ENCODE measurements around the gene USP3.

USP3 gene

DNA sequence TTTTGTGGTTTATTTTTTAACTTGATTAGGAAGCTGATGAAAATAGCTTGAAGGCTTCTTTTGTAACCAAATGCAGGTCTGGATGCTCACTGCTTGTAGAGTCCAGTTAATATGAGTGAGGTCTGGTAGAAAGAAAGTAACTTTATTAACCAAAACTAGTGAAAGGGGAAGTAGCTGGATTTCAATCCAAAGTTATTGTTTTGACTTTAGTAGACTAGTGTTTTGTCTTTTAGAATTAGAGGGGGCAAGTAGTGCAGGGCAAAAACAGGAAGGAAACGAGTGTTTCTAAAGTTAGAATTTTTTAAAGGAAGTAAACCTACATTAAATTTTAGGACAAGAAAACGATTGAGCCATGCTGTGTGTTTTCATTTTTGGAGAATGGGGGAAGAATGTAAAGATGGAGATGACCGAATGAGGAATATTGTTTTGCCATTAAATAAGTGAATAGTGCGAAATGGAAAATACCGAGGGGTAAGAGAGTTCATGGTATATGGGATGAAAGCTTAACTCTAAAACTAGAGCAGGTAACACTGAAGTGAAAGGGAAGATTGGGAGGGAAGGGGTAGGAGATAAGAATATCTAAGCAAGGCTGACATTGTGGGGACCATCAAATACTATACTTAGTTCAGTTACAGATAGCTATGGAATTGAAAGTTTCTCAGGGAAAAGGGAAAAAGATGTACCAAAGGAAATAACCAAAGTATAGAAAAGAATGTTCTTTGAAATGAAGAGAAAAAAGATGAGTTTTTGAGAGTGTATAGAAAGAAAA is 40.0 kb downstream of the USP3 start:
- no peak for DNase-seq (ENCODE audit: low read depth)

DNA sequence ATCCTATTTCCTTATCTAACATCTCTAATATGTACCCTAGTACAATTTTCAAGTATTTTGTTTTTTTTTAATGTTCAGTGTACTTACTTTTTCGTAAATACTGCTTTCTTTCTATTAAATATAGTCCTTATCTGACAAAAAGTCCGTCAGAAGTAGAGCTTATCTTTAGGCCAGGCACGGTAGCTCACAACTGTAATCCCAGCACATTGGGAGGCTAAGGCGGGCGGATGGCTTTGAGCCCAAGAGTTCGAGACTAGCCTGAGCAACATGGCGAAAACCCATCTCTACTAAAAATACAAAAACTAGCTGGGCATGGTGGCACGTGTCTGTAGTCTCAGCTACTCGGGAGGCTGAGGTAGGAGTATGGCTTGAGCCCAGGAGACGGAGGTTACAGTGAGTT is 41.1 kb downstream of the USP3 start:
- no peak for DNase-seq (ENCODE audit: low read depth)

DNA sequence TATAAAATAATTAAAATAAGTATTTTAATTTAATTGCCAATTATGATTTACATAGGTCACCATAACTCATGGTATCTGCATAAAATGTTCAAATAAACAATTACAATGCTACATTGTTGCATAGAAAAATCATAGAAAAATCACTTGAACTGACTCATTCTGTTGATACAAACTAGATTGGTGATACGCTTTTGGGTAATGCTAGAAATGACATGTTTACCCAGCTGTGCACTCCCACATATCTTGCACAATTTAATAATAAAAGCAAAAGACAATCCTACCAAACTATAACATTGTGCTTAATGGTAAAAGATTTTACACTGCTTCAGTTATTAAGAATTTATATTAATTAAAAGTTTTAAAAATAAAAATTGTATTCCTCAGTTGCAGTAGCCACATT is 47.0 kb downstream of the USP3 start:
- DNase-seq (ENCODE audit: low read depth), result no peak

DNA sequence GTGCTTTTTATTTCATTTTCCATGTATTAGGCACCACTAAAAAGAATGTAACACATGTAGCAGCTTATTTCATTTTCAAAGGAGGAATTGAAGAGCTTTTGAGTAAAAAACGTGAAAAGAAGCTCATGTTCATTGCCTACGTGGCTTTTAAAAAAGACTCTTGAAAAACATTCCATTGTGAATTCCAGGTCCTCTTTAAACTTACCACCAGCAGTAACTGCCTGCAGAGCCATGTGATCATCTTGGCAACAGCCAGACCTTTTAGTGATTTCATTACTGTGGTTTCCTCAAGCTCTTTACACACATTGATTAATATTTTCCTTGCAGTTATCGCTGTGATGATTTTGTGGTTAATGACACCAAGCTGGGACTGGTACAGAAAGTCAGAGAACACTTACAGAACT is 49.0 kb downstream of the USP3 start:
- DNase-seq (ENCODE audit: low read depth), result no peak

DNA sequence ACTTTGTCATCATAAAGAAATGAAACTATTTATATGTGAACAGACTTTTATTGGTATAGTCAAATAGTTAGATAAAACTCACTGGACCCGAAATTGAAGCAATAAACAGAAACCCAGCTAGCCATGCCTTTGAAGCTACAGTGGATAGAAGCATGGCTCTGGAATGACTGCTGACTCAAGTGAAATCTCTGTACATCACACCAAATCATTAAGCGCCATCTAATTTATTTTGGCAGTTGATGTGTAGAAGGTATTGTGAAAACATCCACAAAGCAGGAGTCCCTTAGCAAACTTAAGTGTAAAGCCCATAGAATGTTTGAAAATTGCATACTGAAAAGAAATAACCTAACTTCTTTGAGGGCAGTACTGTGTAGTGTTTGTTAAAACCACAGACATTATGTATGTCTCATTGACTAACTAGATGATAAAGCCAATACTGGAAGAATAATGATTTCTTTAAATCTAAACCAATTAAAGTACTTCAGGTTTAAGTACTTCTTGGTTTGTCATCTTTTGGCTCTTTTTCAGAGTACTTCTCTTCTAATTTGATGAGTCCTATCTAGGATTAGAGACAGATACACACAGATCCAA is 50.0 kb downstream of the USP3 start:
- DNase-seq (ENCODE audit: low read depth), result no peak

DNA sequence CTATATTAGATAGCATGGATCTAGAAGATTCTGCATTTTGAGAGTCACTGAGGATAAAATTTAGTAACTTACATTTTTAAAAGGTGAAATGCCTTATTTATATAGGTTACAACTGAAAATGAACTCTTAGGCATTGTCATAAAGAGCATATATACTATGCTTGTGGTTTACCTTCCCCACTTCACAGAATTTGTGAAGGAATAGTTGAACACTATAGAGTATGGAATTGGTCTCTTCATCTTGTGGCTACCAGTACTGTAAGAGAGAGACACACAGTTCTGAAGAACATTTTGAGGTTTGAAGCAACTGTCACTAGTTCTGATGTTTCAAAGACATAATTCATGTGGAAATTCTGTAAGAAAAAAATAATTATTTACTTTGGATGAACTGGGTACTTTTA is 51.1 kb downstream of the USP3 start:
- DNase-seq (ENCODE audit: low read depth), result no peak

DNA sequence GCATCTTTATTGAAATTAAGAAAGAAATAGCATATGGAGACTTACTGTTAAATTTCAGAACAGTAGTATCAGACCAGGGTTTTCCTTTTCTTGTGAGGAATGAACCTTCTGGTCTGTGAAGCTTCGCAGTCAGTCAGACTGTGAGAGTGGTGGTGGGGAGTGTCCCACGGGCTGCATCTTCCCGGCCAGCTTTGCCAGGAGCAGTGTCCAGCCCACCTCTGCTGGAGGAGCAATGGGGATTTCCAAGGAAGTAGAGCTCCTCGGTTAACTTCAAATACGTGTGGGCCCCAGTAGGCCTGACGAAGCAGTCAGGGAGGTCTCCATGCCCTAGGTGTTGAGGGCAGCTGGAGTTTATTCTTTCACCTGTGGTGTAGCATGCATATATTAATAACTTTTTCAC is 51.9 kb downstream of the USP3 start:
- no peak for DNase-seq (ENCODE audit: low read depth)

DNA sequence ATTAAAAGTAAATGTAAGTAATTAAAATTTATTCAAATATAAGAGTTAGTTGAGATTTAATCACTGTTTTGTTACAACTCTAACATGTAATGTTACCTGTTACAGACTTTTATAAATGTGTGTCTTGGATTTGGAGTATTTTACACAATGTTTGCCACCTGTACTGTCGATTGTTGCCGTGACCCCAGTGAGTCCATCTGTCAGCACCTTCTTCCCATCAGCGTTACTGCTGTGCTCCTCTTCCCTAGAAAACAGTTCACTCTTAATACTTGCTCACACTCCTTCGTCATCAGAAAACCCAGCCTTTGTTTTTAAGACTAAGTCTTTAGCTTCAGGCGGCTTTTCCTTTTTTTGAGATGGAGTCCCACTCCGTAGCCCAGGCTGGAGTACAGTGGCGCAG is 52.3 kb downstream of the USP3 start:
- DNase-seq (ENCODE audit: low read depth), result no peak

DNA sequence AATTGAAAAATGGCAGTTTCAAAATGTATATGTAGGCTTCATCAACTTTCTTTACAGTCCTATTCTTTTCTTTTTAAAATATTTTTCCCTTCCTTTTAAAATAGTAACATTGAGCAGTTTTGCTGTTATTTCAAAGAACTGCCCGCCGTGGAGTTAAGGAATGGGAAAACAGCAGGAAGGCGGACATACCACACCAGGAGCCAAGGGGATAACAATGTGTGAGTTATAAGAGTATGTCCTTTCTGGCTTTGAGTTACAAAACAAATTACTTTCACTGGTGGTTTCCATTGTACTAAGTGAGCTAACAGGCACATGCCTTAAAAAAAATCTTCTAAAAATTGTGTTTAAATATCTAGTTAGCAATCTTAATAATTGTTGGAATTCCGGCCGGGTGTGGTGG is 55.4 kb downstream of the USP3 start:
- no peak for DNase-seq (ENCODE audit: low read depth)

DNA sequence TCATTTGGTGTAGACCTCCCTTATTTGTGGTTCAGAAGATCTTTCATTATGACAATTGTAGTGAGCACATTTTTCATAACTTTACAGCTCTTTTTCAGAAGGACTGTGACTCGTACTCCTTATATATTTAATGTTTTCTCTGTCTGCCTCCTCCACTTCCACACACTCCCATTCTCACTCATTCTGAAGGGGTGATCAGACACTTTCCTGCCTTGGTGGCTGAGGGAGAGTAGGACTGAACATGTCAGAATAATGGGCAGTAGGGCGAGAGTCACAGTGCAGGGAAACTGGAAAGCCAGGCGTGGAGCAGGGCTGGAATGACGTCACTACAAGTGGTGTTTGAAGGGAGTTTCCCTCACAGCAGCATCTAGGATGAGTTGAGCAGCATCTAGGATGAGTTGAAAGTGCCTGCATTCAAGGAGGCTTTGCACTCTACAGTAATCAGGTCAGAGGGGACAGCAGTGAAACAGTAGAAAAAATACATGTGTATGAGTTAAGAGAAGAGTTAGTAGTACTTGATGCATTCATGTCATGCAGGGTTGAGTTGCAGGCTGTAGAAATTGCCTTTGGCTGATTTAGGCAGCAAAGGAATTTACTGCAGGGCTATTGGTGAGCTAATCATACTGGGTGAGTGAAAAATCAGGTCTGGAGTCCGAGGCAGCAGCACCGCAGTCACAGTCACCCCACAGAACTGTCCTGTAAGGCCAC is 56.5 kb downstream of the USP3 start:
- DNase-seq (ENCODE audit: low read depth), result no peak

DNA sequence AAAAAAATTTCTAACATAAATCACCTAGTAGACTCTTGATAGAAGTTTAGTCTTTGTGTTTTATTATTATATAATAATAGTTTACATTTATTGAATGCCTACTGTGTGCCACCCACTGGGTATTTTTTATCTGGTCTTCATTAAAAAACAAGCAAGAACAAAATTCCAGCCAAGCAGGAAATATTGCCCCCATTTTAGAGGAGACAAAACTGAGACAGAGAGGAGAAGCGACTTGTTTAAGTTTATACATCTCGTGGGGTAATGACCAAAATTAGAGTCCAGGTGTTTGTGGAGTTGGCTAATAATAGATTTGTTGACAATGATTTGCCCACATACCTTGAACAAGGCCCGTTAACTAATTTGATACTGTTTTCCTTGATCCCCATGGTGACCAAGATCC is 59.7 kb downstream of the USP3 start:
- no peak for DNase-seq (ENCODE audit: low read depth)

DNA sequence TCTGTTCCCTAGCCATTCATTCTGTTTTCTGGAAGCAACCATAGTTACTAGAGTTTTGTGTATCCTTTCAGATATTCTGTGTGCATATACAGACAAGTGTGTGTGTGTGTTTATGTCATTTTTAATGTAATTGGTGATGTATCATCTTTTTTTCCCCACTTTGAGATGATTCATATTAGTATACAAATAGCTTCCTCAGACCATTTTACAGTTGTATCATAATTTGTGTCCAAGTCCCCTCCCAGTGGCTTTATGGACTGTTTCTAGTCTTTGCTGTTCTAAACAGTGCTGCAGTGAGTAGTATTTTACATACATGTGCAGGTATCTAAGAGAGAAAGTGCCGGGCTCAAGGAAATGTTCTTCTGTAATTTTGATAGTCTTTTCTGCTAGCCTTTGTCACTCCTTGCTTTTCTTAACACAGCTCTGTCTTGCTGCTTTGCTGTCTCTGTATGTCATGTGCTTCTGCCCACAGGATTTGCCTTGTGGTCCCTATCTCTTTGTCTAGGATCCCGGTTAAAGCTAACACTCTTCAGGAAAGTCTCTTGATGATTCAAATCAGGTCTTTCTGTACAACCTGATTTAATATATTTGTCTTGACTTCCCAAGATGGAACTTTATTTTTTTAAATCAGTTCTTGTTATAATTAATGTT is 61.3 kb downstream of the USP3 start:
- no peak for DNase-seq (ENCODE audit: low read depth)

DNA sequence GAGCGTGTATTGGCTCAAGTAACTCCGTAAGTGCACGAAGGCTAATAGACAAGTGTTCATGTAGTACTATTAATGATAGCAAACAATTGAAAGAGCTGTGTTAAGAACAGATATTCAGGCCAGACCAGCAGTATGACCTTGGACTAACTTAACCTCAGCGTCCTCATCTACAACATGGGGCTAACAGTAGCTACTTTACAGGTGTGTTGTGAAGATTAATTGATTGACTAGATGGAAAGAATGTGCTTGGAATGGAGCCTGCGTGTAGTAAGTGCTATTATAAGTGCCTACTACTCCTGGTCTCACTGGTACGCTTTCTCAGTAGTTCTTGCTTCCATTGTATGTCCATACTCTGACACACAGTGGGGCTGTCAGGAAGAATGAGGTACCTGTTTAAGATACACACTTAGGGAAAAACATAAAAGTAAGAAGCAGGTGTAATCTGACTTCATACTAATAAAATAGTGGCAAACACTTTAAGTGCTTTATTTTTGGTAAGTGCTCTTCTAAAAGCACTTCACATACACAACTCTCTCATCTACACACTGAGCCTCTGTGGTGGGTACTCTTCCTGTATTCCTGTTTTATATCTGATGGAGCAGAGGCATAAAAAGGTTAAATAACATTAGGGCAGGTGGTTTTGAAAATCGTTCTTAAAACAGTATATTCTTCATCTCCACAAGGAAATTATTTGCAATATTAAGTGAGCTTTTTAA is 68.5 kb downstream of the USP3 start:
- DNase-seq (ENCODE audit: low read depth), result no peak

DNA sequence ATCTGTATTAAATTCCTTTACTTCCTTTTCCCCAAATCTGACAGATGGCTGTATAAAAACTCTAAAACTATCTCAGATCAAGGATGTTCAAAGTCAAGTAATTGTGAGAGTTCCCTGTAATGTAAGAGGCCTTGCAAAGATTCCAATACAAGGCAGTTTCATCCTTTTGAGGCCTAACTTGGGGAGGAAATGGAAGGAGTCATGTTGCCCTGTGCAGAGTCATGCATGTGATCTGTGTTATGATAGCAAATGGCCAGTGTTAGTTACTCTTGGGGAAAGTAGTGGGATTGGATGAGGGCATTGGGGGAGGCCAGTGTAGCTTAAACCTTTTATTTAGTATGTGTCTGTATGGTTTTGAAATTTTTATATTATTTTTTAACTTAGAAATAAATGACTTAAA is 69.1 kb downstream of the USP3 start:
- no peak for DNase-seq (ENCODE audit: low read depth)

DNA sequence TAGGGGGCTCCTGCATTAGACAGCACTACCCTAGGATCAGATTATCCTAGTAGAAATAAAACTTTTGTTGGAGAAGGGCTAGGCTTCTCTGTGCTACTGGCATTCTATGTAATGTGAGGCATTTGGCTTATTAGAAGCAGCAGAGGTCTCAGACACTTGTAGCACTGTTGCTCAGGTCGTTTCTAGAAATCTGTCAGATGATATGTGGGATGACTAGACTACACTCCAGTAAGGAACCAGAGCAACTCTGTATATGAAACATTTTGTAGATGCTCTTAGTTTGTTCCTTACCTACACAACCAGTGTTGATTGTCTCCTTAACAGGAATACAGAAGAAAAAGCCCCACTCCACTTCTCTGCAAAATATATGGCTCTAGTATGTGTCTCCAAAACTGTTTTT is 70.9 kb downstream of the USP3 start:
- DNase-seq (ENCODE audit: low read depth), result no peak

DNA sequence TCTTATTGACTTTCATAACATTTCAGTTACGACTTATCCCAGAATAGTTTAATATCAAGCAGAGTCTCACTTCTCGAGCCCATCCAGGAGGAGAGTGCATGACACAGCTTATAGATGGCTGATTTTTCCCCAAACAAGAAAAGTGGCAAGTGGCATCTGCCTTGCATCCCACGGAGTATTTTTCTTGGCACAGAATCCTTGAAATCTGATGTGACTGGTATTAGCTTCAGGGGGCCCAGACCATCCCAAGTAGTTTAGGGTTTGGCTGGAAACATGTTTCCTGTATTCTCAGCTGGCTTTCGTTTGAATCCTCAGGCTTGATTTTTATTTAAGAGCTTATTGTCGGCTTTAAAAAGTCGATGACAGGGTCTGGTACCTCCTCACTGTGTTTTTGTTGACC is 72.0 kb downstream of the USP3 start:
- DNase-seq (ENCODE audit: low read depth), result no peak

DNA sequence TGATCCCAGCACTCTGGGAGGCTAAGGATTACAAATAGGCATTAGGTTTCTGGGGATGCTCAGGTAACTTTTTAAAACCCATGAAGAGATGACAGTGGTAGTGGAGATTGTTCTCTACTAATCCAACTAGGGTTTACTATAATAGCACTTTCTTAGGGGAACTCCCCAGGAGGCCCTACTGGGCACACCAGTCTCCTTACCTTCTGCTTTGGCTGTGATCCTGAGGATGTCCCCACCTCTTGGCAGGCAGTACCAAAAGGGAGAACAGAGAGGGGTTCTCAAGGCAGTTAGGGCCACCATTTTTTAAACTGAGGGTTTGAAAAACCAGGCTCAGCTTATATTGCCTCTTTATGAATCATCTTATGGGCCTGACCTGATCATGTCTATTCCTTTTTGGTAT is 77.8 kb downstream of the USP3 start:
- no peak for DNase-seq (ENCODE audit: low read depth)

DNA sequence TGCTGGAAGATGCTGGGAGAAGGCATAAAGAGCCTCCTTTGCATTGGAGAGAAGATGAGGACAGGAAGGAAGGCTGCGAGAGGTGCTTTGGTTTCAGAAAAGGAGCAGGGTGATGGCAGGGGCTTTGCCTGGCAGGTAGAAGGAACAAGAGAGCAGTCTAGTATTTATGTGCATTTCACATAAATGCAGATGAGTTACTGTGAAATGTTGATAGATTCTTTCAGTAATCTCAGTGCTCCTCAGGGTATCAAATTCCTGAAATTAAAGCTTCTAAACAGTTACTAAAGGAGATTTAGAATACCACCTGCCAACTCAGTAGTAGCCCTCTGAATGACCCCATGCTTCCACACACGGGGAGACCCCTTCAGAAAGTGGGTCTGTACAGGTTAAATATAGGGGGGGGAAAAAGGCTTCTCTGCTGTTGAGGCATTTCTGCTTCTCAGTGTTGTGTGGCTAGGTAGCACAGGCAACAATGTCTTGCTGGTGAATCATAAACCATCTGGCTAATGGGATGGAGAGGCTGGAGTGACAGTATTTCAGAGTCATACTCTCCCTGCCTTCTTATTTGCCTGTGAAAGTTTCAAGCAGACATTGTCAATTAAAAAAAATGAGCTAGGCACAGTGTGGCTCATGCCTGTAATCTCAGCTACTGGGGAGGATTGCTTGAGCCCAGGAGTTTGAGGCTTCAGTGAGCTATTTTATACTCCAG is 78.5 kb downstream of the USP3 start:
- DNase-seq (ENCODE audit: low read depth), result no peak

DNA sequence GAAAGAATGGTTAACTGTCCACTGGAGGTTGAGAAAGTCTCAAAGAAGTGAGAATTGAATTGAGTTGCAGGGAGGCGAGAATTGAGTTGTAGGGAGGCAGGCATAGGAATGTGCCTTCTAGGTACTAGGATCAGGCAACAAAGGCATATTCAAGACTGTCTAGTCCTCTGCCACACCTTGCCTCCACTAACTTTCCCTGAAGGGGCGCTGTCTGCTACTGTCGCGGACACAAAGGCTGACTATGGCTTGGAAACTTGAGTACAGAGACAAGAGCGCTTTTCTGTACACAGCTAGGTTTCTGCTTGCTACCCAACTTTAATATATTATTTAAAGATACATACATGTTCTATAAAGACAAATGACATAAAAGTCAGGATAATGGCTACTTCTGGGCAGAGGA is 82.4 kb downstream of the USP3 start:
- no peak for DNase-seq (ENCODE audit: low read depth)

DNA sequence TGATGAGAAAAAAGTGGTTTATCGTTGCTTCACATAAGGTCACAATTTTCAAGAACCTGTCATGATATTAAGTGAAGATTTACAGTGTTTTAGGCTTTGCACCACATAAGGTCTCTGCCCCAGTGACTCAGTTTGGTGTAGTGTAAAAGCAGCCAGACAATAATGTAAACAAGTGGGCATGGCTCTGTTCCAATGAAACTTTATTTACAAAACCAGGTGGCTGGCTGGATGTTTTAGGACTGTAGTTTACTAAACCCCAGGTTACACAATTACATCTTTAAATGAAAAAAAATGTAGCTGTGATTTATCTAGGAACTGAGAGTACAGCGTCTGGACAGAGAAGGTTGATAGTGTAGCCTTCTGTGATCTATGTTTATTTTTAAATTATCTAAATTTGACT is 83.1 kb downstream of the USP3 start:
- no peak for DNase-seq (ENCODE audit: low read depth)

DNA sequence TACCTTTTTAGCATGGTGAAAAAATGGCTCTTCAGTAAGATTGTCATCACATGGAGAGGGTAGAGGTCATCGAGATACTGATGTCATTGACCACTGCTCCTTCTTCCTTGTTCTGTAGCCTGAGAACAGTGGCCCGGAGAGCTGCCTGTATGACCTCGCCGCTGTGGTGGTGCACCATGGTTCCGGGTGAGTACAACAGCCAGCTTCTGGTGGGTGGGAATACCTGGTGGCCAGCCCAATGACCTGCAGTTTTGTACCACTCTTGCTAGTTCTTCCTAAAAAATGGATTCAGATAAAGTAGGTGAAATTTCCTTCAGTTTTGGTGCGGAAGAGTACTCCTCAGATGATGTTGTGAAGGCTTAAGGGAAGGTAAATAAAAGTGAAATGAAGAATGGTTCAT is 84.4 kb downstream of the USP3 start:
- no peak for DNase-seq (ENCODE audit: low read depth)
